HG03460 (cell line): Measurements from ENCODE around the gene MUC4.
"Not testable (repeated sequence)": the region's sequence is repeated elsewhere in the genome, so short reads cannot be mapped to it uniquely, and the experiment has no call there.

Experiments used
- ATAC-seq: cut with Tn5 transposase; IDR thresholded peaks from one replicate; pipeline ENCODE4 v1.9.1; 2021; ENCODE audit not compliant: unreplicated experiment

The MUC4 gene

DNA sequence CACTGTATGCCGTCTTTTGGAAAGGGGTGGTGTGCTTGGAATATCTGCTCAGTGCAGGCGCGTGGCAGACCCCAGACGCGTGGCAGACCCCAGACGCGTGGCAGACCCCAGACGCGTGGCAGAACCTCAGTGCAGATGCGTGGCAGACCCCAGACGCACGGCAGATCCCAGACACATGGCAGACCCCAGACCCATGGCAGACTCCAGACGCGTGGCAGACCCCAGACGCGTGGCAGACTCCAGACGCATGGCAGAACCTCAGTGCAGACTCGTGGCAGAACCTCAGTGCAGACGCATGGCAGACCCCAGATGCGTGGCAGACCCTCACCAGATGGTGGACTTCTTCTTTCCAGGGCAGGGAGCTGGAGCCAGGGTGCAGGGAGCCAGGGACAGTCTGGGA, 637 bp upstream of the MUC4 start:
- ATAC-seq = no peak

DNA sequence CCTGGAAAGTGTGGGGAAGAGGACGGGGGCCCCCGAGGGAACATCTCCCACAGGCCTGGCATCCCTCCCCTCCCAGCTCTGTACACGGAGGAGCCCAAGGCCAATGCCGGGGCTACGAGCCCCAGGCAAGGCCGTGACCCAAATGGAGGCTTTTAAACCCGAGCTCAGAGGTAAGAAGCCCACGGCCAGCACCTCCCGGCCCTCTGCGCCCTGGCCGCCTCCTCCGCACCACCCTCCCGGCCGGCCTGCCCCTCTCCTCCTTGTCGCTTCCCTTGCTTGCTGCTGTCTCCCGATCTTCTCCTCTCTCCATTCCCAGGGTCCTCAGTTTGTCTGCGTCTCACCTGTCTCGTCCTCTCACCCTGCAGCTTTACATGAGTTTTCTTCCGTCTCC, 1.3 kb downstream of the MUC4 start:
- ATAC-seq = no peak

DNA sequence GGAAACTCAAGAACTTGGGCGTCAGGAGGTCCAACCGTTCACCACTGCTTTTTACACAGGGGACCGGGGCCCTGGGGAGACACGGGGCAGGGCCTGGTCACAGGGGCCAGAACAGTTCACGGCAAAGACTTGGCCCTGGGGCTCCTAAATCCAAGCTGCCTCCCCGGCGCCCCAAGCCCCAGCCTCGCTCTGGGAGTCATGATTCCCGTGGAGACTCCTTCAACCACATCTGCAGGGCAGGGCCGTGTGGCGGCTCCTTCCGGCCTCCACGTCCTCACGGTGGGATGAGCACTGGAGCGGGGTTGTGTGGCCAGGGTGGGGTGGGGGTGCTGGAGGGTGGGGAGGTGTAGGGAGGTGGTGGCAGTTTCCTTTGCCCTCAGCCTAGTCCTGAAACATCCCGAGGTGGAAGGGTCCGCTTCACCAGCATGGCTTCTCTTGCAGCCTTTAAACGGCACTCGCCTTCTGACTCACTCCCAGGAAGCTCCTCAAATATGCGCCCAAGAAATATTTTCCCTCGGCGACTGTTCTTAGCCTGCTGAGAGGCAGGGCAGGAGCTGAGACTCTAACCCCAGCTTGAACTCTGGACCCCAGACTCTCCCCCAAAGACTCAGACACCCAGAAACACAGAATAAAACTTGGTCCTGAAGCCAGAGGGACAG, 1.8 kb downstream of the MUC4 start:
- ATAC-seq = no peak

DNA sequence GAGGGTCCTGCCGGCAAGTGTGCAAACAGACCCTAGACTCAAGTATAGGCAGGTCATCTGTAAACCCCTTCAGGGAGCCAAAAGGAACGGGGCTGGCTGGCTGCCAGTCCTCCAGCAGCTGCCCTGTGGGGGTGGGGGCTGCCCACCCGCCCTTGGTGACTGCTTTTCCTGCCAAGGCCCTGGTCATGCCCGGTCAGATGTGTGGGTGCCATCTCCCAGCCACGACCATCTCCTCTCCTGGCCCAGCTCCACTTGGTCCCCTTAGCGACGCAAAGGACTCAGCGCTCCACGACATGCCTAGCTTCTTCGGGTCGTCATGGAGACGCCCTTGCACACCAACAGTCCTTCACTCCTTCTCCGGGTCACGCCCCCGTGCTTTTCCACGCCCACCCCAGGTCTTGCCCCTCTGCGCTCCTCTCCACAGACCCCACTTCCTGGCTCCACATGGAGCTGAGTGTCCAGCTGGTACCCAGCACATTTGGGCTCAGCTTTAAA, 2.4 kb downstream of the MUC4 start:
- ATAC-seq = no peak

DNA sequence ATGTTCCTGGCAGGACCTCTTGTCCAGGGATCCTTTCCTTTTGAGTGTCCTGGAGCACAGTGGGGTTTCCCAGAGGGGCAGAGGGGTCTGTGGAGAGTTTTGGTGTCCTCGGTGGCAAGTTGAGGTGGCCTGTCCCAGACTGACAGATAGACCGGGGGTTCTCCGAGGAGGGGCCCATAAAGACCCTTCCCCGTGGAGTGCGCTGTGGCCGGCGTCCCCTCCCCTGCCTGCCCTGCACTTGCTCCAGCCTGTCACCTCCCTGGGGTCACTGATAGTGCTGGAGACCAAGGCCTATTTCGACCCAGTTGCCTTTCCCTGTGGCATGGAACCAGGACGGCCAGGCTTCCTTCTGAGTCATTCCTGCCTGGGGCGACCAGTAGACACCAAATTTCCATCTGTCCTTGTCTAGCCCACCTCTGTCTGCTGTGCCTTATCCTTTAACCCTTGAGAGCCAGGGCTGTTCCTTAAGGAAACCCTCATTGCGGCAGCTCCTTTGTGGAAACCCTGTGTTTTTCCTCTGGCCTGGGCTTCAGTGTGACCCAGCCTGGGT, 2.9 kb downstream of the MUC4 start:
- no peak for ATAC-seq

DNA sequence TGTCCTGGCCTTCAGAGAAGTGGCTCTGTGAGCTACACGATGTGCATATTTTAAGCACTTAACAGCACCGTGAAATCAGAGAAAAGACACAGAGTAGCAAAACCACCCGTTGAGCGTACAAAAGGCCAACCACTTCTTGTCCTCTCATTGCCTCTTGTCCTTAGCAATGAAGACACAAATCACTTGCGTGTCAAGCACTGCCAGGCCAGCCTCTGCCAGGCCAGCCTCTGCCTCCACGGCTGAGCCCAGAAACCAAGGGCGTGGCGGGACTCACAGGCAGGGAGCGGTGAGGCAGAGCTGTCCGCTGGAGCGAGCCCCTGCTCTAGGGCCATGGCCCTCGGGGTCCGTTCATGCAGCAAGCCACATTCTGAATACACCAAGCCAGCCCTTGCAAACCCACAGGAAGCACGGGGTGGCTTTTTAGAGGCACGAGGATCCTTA, 4.0 kb downstream of the MUC4 start:
- ATAC-seq = no peak

DNA sequence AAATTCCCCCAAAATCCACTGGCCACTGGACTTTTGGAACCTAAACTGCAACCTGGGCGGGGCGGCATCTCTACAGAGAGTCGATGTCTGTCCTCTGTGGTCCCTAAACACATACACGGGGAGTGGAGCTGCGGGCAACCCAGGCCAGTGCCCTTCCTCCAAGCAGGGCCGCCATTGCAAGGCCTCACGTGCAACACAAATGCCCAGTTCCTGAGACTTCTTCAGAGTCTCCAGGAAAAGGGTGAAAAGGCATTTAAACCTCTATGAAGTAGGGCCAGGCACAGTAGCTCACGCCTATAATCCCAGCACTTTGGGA, 4.9 kb downstream of the MUC4 start:
- no peak for ATAC-seq

DNA sequence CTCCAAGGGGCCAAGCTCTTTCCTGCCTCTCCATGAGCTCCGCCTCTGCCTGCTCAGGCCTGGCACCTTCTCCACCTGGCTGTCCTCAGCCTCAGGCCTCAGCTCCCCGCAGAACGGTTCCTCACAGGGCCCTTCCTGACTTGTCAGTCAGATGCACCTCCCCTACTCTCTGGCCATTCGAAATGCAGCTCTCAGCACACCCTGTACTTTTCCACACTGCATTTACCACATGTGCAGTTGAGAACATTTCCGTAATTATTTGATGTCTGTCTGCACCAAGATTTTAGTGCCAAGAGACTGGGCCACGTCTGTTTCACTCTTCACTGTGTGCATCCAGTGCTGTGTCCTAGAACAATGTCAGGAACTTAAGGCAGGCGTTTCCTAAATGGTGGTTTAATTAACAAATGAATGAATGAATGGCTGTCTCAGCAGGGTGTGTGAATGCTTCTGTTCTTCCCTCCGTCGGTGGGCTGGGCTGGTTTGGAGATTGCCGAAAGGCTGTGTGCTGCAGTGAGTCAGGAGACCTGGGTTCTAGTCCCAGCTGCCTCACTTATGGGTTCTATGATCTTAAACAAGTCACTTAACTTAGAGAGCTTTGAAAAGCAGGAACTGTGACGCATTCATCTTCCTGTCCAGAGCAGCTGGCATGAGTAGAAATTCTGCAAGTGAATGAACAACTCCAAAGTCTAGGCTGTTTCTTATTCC, 5.4 kb downstream of the MUC4 start:
- no peak for ATAC-seq

DNA sequence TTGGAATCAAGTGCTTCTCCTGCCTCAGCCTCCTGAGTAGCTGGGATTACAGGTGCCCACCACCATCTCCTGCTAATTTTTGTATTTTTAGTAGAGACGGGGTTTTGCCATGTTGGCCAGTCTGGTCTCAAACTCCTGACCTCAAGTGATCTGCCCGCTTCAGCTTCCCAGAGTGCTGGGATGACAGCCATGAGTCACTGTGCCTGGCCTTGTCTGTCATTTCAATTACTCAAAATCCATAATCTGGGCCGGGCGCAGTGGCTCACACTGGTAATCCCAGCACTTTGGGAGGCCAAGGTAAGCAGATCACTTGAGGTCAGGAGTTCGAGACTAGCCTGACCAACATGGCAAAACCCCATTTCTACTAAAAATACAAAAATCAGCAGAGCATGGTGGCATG, 6.1 kb downstream of the MUC4 start:
- not testable (repeated sequence) for ATAC-seq

DNA sequence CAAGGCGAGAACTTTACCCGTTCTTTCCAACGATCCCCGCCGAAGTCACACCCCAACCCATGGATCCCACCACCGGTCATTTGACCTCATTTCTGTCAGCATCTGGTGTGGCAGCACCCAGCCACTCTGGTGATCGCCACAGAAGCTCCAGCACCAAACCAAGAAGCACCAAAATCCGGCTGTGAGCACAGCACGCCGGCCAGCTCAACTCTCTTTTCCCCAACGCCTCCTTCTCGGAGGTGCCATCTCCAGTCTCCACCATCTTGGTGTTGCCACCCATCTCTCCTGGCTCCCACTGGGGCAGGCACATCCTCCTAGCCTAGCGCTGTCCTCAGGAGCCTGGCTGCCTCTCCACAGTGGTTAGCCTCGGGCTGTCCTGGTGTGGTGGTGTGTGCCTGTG, 6.5 kb downstream of the MUC4 start:
- ATAC-seq = no peak

DNA sequence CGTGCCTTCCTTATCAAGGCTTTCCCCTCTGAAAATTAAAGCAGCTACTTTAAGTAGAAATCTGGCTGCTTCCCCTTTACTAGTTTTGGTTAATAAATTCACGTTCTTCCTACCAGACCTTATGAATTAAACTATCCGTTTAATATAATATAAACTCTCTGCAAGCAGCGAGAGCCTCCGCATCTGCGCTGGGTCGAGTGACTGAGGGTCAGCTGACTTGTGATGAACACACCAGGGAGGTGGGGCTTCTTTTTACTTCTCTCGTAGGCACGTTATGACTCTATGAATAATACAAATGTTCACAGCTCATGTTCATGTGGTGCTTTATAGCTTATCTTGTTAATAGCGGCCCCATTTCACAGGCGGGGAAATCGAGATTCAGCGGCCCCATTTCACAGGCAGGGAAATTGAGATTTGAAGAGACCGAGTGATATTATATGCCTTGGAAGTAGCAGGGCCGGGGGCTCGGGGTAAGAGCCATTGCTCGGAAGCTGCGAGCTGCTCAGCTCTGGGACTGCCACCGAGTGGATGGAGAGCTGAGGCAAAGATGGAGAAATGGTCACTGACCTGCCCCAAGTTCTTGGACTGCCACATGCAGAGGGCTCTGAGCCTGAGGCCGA, 8.3 kb downstream of the MUC4 start:
- ATAC-seq = no peak

DNA sequence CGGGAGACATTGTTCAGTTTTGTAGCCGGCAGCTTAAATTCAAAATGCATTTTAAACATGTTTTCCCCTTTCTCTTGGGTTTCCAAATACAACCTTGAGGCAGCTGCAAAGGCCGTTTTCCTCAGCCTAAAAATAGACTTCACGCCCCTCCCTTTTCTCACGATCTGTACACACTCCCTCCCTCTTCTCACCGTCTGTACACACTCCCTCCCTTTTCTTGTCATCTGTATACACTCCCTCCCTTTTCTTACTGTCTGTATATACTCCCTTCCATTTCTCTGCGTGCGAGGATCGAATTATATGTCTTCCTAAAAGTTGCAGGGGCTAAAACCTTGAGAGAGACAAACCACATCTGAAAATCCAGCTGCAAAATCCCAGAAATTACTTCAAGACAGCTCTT, 8.9 kb downstream of the MUC4 start:
- ATAC-seq = no peak

DNA sequence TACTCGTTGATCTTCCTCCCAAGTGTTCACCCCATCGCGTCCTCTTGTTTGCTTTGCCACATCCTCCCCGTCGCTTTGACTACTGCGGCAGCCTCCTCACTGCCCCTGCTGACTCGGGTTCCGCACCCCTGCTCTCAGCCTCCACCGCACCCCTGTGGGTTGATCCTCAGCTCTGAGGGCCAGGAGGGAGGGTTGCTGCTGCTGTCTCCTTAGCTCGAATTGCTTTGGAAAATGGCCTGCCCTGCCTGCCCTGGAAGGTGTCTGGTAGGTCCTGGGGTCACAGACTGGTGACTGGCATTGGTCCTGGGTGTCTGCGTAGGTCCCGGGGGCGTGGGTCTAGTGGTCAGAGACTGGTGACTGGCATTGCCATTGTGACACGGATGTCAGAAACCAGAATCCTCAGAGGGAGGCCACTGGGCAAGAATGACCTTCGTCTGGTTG, 9.4 kb downstream of the MUC4 start:
- no peak for ATAC-seq

DNA sequence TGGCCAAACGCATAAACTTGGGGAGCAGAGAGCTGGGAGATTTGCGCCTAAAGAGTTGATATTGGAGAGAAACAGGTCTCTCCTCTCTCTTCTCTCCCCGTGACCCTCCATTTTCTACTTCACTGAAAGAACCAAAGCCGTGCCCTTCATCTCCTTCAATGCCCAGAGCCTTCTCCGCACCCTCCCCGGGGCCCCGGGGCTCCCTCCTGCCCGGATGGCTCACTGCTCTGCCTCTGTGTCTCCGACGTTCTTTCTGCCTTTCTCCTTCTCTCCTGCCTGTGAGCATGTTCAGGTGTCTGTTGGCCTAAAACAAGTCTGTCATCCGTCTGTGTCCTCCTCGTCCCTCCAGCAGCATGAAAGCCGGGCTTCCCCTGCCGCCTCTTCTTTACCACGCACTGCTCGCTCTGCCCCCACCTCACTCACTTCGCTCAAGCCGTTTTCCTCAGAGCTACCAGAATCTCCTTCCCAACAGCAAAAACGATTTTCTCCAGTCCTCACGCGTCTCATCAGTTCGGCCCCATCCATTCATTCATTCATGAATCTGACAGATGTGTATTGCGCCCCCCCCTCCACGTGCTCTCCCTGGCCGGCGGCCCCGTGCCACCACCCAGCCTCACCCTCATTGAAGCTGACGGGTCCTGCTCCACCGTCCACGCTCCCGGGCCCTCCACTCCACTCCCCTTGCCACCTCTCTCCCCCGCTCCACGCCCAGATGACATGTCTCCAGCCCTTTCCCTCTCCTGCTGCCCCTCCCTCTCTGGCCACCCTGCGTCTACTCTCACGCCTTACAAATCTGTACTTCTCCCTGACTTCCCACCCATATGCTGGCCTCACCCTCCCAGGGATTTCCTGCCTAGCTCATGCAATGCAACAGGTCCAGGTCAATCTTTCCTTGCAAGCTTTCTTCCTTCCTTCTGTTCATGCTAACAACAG, 10.2 kb downstream of the MUC4 start:
- no peak for ATAC-seq

DNA sequence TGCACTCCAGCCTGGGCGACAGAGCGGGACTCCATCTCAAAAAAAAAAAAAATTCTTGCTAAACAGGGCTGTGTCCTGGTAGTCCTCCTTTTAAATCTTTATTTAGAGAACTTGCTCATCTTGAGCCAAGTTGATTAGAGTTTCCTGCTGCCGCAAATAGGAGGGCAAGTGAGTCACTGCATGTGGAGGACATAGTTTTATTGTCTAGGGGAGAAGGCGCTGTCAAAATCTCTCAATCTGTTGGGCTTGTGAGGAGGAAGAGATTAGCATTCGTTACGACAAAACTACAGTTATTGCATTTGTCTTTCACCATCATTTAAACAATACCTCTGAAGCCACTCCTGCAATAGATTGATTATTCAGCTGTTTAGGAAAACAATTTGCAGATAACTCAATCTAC, 11.5 kb downstream of the MUC4 start:
- ATAC-seq = no peak

DNA sequence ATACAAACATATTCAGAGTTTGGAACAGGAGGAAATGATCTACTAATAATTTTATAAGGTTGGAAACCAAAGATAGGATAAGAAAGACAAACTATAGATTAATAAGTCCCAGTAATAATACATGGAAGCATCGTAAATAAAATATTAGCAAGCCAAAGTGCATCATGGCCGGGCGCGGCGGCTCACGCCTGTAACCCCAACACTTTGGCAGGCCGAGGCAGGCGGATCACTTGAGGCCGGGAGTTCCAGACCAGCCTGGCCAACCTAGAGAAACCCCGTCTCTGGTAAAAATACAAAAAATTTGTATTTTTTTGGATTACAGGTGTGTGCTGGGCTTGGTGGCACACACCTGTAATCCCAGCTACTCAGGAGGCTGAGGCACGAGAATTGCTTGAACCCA, 14.9 kb downstream of the MUC4 start:
- ATAC-seq = no peak

DNA sequence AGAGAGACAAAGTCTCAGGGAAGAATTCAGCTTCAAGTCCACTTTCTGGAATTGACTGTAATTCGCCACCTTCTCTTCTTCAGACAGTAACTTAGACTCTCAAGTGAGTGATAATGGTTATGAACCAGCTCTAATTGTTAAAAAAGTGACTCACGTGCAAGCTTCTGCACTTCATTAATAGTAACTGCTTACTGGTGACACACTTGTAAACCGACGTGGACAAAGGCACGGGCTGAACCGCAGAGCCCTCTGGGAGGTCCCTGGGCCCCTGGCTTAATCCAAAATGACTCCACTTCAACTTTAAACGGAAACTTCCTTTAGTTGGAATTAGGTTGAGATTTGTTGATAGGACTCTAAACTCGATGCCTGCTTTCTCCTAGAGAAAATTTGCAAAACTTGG, 17.0 kb downstream of the MUC4 start:
- no peak for ATAC-seq

DNA sequence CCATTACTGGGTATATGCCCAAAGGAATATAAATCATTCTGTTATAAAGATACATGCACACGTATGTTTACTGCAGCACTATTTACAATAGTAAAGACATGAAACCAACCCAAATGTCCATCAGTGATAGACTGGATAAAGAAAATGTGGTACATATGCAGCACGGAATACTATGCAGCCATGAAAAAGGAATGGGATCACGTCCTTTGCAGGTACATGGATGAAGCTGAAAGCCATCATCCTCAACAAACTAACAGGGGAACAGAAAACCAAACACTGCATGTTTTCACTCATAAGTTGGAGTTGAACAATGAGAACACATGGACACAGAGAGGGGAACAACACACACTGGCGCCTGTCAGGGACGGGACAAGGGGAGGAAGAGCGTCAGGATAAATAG, 19.1 kb downstream of the MUC4 start:
- ATAC-seq = not testable (repeated sequence)

DNA sequence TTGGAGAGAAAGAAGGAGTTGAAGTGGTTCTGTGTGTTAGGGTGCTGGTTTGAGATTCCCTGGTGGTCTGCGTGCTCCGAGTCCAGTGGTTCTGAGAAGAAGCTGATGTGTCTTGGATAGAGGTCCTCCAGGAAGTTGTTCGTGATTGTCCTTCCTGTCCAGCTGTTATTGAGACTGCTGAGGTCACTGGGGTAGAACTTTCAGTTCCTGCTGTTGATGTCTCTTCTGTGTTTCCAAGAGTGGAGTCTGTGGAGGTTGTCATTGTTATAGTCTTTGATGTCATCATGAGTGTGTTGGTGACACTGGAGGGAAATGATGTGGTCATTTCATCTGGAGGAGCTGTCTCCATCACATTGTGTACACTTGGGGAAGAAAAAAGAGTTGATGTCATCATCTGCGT, 20.8 kb downstream of the MUC4 start:
- ATAC-seq = no peak

DNA sequence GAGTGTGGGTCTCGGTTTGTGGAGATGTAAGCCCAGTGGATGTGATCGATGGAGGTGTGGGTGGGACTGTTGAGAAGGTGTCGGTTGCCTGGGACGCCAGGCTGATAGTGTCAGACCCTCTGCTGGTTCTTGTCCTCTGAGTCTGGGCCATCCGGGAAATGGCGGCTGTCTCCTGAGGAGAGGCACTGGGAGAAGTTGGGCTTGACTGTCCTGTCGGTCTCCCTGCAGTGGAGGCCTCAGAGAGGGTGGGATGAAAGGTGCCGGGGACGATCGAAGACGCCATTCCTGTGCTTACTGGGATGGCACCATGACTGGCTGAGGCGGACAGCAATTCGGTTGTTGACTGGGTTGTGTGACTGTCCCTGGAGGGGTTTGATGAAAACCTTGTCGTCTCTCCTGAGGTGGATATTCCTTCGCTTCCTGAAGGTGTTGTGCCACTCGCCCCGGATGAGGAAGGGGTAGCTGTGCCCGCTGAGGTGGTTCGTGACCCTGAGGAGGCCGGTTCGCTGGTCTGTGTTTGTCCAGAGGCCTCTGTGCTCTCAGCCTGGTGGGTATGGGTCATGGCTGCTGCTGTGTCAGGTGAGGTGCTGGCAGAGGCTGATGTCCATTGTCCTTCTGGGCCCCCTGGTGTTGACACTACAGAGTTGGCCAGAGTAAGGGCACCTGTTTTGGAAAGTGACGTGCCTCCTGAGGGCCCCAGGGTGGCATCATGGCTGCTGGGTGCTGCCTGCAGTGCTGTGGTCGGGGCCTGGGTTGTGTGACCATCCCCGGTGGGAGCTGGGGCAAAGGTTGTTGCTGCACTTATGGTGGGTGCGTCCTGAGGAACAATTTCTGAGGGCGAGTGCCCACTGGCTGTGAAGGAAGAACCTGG, 22.8 kb downstream of the MUC4 start:
- no peak for ATAC-seq
